SK-N-SH (cell line): ENCODE data around the gene EDARADD. TPM values are rescaled to one million over a fixed set of nuclear protein-coding genes. Genes with fewer than 3 reads are reported as not detected.

Source experiments
- CTCF ChIA-PET: fragments of 300-600, 350-600 bp; formaldehyde crosslinking; extraction: SDS; loops from one replicate; lab custom pipeline; 2021; lab: Yijun Ruan, JAX
- POLR2A ChIA-PET: fragments of 350-600 bp; sonication (Branson Sonifier 250); formaldehyde crosslinking; extraction: SDS; loops from one replicate; lab custom pipeline; 2020; ENCODE audit warnings: antibody characterized with exemption, inconsistent platforms; lab: Yijun Ruan, JAX
- DNase-seq: peaks from one replicate; pipeline ENCODE4 v3.0.0; 2012
- H2AFZ ChIP-seq: fragments of 200-600 bp; sonication (generic); 2 replicates; pipeline ENCODE4 v1.8.1; 2016; ENCODE audit warnings: antibody characterized with exemption, mild to moderate bottlenecking, low read depth
- H3F3A ChIP-seq: fragments of 200-600 bp; sonication (generic); replicated peaks from 2 replicates; pipeline ENCODE3; 2016; ENCODE audit warnings: antibody characterized with exemption, mild to moderate bottlenecking; ENCODE audit not compliant: insufficient read depth
- H3K27ac ChIP-seq, 2 experiments: fragments of 200-500 bp in 1 of 2; fragments of 200-600 bp in 1 of 2; sonication (Bioruptor generic) in 1 of 2; sonication (generic), shearing (Covaris generic) in 1 of 2; 2 replicates each; pipeline versions ENCODE4 v1.5.1 to v1.6.1; 2014 to 2016; ENCODE audit warnings: low read depth in 2 of 2, inconsistent platforms in 1 of 2, low read length in 1 of 2, mild to moderate bottlenecking in 1 of 2, mixed read lengths in 1 of 2
- H3K27me3 ChIP-seq: fragments of 200-600 bp; sonication (generic), shearing (Covaris generic); 2 replicates; pipeline ENCODE4 v1.6.1; 2016; ENCODE audit warnings: mixed run types; ENCODE audit not compliant: insufficient read depth
- H3K36me3 ChIP-seq, 2 experiments: fragments of 200-500 bp in 1 of 2; fragments of 200-600 bp in 1 of 2; sonication (Bioruptor generic) in 1 of 2; sonication (generic) in 1 of 2; replicated peaks in 1 of 2; 2 replicates each; pipeline versions ENCODE3 to v1.5.1; 2014 to 2016; ENCODE audit warnings: low read length in 1 of 2, mild to moderate bottlenecking in 1 of 2; ENCODE audit not compliant: insufficient read depth in 2 of 2, control insufficient read depth in 1 of 2
- H3K4me1 ChIP-seq, 2 experiments: fragments of 200-500 bp in 1 of 2; fragments of 200-600 bp in 1 of 2; sonication (Bioruptor generic) in 1 of 2; sonication (generic), shearing (Covaris generic) in 1 of 2; 2 replicates each; pipeline versions ENCODE4 v1.5.1 to v1.6.1; 2014 to 2016; ENCODE audit warnings: low read depth in 1 of 2, low read length in 1 of 2, mixed run types in 1 of 2; ENCODE audit not compliant: insufficient read depth in 2 of 2, control insufficient read depth in 1 of 2
- H3K4me2 ChIP-seq: fragments of 200-600 bp; sonication (generic), shearing (Covaris generic); 2 replicates; pipeline ENCODE4 v1.6.1; 2017; ENCODE audit warnings: mixed run types
- H3K4me3 ChIP-seq, 2 experiments: fragments of 200-500 bp in 1 of 2; fragments of 200-600 bp in 1 of 2; sonication (Bioruptor generic) in 1 of 2; sonication (generic), shearing (Covaris generic) in 1 of 2; 2 replicates each; pipeline versions ENCODE4 v1.5.1 to v1.8.1; 2014 to 2016; ENCODE audit warnings: low read depth in 2 of 2, inconsistent platforms in 1 of 2, low read length in 1 of 2, mild to moderate bottlenecking in 1 of 2, mixed read lengths in 1 of 2, moderate library complexity in 1 of 2
- H3K79me2 ChIP-seq: fragments of 200-600 bp; sonication (generic); 2 replicates; pipeline ENCODE4 v1.8.1; 2017; ENCODE audit warnings: mild to moderate bottlenecking; ENCODE audit not compliant: insufficient read depth
- H3K9ac ChIP-seq: fragments of 200-600 bp; sonication (generic); 2 replicates; pipeline ENCODE4 v1.6.1; 2017; ENCODE audit warnings: mixed run types
- H3K9me2 ChIP-seq: fragments of 200-600 bp; sonication (generic); 2 replicates; pipeline ENCODE4 v1.6.1; 2017; ENCODE audit warnings: mixed run types
- H3K9me3 ChIP-seq: fragments of 200-600 bp; sonication (generic); 2 replicates; pipeline ENCODE4 v1.6.1; 2017; ENCODE audit warnings: mixed run types, mild to moderate bottlenecking, moderate library complexity
- H4K20me1 ChIP-seq: fragments of 200-600 bp; sonication (generic); 2 replicates; pipeline ENCODE4 v1.6.1; 2017; ENCODE audit warnings: mild to moderate bottlenecking, mixed run types; ENCODE audit not compliant: insufficient read depth
- CHD2 ChIP-seq: fragments of 150-350 bp; IDR thresholded peaks from 2 replicates; pipeline ENCODE4 v1.6.1; 2018; ENCODE audit warnings: low read length; ENCODE audit not compliant: partially characterized antibody
- CTCF ChIP-seq: fragments of 200-600 bp; sonication (generic); IDR thresholded peaks from 2 replicates; pipeline ENCODE4 v1.6.1; 2017; ENCODE audit warnings: antibody characterized with exemption, mild to moderate bottlenecking, moderate library complexity
- EP300 ChIP-seq, 2 experiments: IDR thresholded peaks; 2 replicates each; pipeline versions ENCODE4 v1.4.0 to v1.6.1; 2012; ENCODE audit warnings: borderline replicate concordance in 1 of 2, low read depth in 1 of 2, low read length in 1 of 2
- FOSL2 ChIP-seq: IDR thresholded peaks from 2 replicates; pipeline ENCODE4 v1.4.0; 2012; ENCODE audit warnings: low read depth, mild to moderate bottlenecking, moderate library complexity, borderline replicate concordance
- MEF2A ChIP-seq: IDR thresholded peaks from 2 replicates; pipeline ENCODE4 v1.4.0; 2012; ENCODE audit warnings: low read depth, borderline replicate concordance
- RCOR1 ChIP-seq: fragments of 150-350 bp; IDR thresholded peaks from 2 replicates; pipeline ENCODE4 v1.6.1; 2017; ENCODE audit warnings: antibody characterized with exemption, low read length
- REST ChIP-seq: IDR thresholded peaks from 2 replicates; pipeline ENCODE4 v1.6.1; 2012; ENCODE audit warnings: mild to moderate bottlenecking, low read depth, low read length, moderate library complexity
- RXRA ChIP-seq: IDR thresholded peaks from 2 replicates; pipeline ENCODE4 v1.4.0; 2012; ENCODE audit warnings: low read depth, mild to moderate bottlenecking, borderline replicate concordance
- SMC3 ChIP-seq: IDR thresholded peaks from 2 replicates; pipeline ENCODE4 v1.6.1; 2012; ENCODE audit warnings: low read depth, low read length, improper control_type of control experiment
- TCF12 ChIP-seq: IDR thresholded peaks from 2 replicates; pipeline ENCODE4 v1.4.0; 2012
- USF1 ChIP-seq: IDR thresholded peaks from 2 replicates; pipeline ENCODE4 v1.4.0; 2012; ENCODE audit warnings: low read depth, borderline replicate concordance
- USF2 ChIP-seq: fragments of 150-350 bp; IDR thresholded peaks from 2 replicates; pipeline ENCODE4 v1.6.1; 2017; ENCODE audit warnings: antibody characterized with exemption, low read length, low read depth, borderline replicate concordance
- YY1 ChIP-seq: IDR thresholded peaks from 2 replicates; pipeline ENCODE4 v1.4.0; 2012; ENCODE audit warnings: low read depth, mild to moderate bottlenecking
- ZBTB33 ChIP-seq: IDR thresholded peaks from 2 replicates; pipeline ENCODE4 v1.4.0; 2012; ENCODE audit warnings: low read depth, borderline replicate concordance
- WGBS: methylation state at CpG from one replicate; pipeline ENCODE4 v1.1.6; 2017; ENCODE audit warnings: low lambda C conversion rate; 5-methylcytosine and 5-hydroxymethylcytosine counted together
- polyA plus RNA-seq, 3 experiments: library from polyadenylated mRNA; depleted of rRNA; stranded (reverse); fragments of >200 nt; gene quantifications; 2 replicates each; pipeline ENCODE4 v1.2.3, GENCODE V29; 2012

EDARADD gene
- polyA plus RNA-seq, 1 of the 3 experiments (the other 2 are of a cell fraction), result not detected

- ChIA-PET CTCF (no interaction called here), POLR2A (no interaction called here)
- TF ChIP-seq REST, result no peak
- no peak for TF ChIP-seq CTCF
- TF ChIP-seq USF1, result no peak
- TF ChIP-seq RCOR1, result no peak
- no peak for TF ChIP-seq USF2
- no peak for TF ChIP-seq SMC3
- TF ChIP-seq MEF2A, result no peak
- TF ChIP-seq RXRA, result no peak
- no peak for TF ChIP-seq EP300 (IDR thresholded peaks at IDR 0.05; ENCODE audit: borderline replicate concordance in 1 of 2, low read depth in 1 of 2, low read length in 1 of 2)
- TF ChIP-seq FOSL2, result no peak
- TF ChIP-seq ZBTB33, result no peak
- no peak for TF ChIP-seq YY1
- TF ChIP-seq CHD2, result no peak
- no peak for TF ChIP-seq TCF12
- H3K4me1 ChIP-seq, result peaks cover 0 to 4% of the 10 kb centered on the region in 2 experiments; a peak in 1 of 4 replicates
- H2AFZ ChIP-seq, result no peak overlapping the region
- WGBS, result 65% methylated on average over 4 of the region's 4 CpGs
- no peaks in the 10 kb centered on the region for H3K27me3 ChIP-seq
- H3K4me2 ChIP-seq, result no peak overlapping the region
- H3K27ac ChIP-seq, result no peak overlapping the region
- no peaks in the 10 kb centered on the region for H3K79me2 ChIP-seq
- no peaks in the 10 kb centered on the region for H3K9me3 ChIP-seq
- no peak overlapping the region for H3K9ac ChIP-seq
- H4K20me1 ChIP-seq, result no peaks in the 10 kb centered on the region
- no peak overlapping the region for H3K4me3 ChIP-seq
- no peaks in the 10 kb centered on the region for H3F3A ChIP-seq
- no peaks in the 10 kb centered on the region for H3K9me2 ChIP-seq
- no peaks in the 10 kb centered on the region for H3K36me3 ChIP-seq
- no peak for DNase-seq
Observed at GRCh38 chr1:236468625-236469024, 74.5 kb downstream of the EDARADD start.
